HUDEP-2 (cell line): ENCODE results near the gene RBP4.
"Not testable (repeated sequence)": the region's sequence is repeated elsewhere in the genome, so short reads cannot be mapped to it uniquely, and the experiment has no call there.

ENCODE experiments used
- DNase-seq, 76 experiments: peaks; one replicate each; lab custom pipeline; 2025; ENCODE audit not compliant: unreplicated experiment in 76 of 76; lab: John Stamatoyannopoulos, UW

RBP4 gene

DNA sequence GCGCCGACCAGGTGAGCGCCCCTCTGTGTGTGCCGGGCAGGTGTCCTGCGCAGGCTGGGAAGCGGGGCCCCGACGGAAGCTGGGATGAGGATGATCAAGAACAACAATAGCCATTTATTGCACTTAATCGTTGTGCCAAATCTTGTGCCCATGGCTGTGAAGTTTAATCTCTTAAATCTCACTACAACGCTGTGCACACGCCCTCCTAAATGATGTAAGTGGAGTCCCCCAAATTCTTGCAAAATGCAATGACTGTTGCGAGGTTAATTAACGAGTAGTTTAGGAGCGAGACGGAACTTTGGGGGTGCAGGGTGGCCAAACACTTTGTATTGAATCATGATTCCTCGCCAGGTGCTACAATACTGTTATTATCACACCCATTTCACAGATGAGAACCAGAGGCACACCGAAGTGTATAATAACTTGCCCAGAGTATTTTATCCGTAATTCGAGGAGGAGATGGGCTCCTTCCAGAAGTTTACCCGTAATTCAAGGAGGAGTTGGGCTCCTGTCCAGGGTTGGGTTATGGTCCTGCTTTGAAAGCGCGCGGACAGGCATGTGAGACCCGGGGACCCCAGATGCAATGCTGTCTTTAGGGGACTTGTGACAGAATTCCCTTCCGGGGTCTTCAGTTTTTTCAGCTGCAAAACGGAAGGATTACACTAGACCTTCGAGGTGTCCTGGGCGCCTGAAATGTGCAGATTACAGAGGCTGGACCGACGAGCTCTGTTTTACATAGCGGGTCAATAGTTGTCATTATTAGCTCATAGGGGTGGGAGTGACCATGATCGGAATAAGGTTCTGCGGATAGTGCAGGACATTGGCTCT is 33.5 kb downstream of the RBP4 start:
- no peak for DNase-seq

DNA sequence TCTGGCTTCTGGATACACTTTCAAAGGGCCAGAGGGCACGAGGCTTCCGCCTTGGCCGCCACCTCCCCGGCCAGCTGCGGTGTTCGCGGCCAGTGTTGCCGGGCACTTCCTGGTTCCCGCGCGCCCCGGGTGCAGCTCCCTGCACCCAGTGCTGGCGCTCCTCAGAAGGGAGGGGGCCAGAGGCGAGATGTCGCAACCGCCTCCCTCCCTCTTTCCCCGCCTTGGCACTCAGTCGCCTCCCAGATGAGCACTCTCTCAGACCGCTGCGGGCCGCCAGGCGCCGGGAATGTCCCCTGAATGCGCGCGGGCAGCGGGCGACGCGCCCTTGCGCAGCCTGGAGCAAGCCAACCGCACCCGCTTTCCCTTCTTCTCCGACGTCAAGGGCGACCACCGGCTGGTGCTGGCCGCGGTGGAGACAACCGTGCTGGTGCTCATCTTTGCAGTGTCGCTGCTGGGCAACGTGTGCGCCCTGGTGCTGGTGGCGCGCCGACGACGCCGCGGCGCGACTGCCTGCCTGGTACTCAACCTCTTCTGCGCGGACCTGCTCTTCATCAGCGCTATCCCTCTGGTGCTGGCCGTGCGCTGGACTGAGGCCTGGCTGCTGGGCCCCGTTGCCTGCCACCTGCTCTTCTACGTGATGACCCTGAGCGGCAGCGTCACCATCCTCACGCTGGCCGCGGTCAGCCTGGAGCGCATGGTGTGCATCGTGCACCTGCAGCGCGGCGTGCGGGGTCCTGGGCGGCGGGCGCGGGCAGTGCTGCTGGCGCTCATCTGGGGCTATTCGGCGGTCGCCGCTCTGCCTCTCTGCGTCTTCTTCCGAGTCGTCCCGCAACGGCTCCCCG is 34.4 kb downstream of the RBP4 start, which contains the start of gene FFAR4:
Gene FFAR4 (plus strand): TSS at position 231 of the 842 bp plus-strand sequence. CDS start 56 bp downstream, at position 287.
- no peak for DNase-seq

- no peak for DNase-seq
Measured at GRCh38 chr10:93565446-93565845, 35.6 kb downstream of the RBP4 start.

DNA sequence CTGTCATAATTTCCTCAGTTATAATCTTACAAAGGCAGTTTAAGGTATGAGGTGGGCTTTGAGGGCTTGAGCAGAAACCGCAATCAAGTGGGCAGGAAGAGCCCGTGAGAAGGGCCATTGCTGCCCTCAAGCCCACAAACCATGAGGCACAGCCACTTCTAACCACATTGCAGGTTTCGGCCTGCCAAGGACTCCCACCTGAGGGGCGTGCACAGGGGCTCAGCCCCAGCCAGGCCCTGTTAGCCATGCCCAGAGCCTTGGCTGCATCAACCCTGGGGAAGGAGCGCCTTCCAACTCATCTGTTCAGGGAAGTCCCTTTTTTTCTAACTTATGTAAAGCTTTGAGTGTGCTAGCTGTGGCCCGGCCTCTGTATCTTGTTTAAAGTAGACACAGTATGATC is 40.5 kb downstream of the RBP4 start:
- no peak for DNase-seq

GRCh38 chr10:93559490-93559889 is 41.5 kb downstream of the RBP4 start:
- no peak for DNase-seq

DNA sequence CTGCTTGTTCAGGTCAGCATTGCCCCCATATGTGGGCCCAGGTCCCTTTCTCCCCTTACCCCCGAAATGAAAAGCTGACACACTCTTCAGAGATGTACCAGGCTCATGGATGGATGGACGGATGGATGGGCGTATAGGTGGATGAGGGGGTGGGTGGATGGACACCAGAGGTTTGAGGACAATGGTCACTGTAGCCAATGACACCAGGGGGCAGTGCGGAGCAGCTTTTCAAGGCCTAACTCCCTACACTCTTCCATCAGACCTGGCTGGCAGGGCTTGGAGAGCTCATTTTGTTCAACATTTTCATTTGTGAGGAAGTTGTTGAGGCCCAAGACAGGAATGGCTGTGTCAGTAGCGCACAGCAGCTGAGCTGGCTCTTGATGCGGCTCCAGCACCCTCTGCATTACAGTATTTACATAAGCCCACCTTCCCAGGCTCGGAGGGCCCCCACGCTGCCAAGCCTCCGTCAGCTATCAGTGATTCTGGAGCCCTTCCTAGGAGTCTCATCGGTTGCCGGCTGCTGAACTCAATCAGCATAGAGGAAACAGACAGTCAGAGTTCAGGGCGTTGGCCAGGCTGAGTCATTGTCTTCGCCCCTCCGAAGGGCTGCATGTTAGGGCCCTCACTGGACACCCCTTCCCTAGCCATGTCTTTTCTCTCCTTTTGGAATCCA is 46.1 kb downstream of the RBP4 start:
- DNase-seq, result peak in 60 of 76 experiments; percentile 2 to 74 (median 34)

DNA sequence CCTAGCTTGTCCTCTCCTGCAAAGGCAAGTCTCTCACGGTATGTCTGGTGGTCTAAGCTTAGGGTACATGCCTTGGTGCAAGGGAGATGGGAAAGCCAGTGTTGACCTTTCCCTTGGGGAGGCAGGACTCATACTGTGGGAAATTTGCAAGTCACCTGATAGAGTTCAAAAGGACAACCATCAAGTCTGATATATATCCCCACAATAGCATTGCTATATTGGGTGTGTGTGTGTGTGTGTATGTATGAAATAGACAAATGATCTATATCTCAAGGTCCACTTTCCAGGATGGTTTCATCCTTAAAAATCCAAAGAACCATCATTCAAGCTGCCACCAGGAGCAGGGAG is 46.7 kb downstream of the RBP4 start:
- DNase-seq, result no peak

DNA sequence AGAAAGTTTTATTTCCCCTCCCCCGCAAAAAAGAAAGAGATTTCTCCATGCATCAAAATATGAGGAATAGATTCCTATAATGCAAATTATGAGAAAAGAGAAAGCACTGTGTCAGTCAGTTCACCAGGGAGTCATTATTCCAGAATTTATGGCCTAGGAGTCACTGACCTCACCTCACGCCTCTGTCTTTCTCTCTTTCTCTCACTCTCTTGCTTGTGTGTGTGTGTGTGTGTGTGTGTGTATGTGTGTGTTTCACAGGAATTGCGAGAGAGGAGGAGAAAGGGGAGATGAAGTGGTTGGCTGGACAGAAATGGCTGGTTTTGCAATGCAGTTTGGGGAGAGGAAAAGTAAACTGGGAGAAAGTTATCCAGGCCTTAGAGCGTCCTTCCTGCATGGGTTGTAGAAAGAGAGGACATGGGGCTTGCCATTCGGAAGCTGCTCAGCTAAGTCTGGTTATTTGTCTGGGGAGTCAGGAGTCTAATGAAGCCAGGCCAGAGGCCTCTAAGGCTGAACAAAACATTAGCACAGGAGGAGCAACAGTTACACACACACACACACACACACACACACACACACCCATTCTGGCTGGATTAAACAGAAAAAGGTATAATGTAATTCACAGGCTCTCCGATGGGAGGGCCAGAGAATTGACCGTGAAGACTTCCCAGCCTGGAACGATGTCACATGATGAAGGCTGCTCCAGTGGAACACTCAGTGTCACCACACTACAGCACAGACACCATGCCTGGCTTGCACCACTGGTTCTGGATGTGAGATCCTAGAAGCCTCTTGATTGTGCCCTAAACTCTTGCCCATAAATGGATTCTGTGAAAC is 47.3 kb downstream of the RBP4 start:
- no peak for DNase-seq

DNA sequence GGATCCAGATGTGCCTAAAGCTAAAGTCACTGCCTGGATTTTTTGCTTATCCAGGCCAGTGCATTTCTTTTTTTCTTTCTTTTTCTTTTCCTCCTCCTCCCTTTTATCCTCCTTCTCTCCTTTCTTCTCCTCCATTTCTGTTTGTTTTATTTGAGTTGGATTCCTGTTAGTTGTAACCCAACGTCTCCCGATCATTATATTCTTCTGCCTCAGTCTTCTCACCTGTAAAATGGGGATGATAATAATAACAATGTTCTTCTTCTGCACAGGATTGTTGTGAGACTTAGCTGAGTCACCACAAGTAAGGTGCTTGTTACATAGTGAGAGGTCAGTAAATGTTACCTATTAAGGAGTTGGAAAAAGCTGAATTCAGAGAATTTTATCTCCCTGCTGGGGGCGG is 48.3 kb downstream of the RBP4 start:
- no peak for DNase-seq

GRCh38 chr10:93550606-93551005 is 50.4 kb downstream of the RBP4 start:
- DNase-seq, result no peak

DNA sequence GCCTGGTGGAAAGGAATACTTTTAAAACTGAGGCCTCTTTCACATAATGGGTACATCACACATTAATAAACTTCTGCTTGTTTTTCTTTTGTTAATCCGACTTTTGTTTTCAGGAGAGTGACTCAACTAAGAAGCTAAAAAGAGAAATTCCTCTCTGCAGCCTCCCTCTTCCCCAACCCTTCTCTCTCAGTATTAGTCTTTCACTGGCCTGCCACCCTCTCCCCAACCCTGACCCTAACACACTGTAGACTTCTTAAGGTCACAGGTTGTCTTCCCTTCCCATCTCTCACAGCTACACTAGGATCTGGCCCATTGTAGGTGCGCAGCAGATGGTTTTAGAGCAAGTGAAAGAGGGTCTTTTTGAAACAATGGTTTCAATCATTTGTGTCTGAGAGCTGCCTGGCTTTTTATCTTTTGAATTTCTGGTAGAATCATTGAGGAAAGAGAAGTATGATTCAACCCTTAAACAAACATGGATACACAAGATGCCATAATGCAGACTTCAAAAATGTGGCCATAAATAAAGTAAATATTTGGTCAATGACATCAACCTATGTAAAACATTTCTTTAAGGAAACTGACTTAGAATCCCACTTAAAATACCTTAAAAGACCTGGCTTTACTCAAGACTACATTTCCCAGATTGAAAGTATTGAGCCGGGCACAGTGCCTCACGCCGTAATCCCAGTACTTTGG is 52.5 kb downstream of the RBP4 start:
- DNase-seq, result no peak

- no peak for DNase-seq
Measured at GRCh38 chr10:93547522-93547921, 53.5 kb downstream of the RBP4 start.

GRCh38 chr10:93546995-93547394 is 54.0 kb downstream of the RBP4 start:
- not testable (repeated sequence) for DNase-seq

DNA sequence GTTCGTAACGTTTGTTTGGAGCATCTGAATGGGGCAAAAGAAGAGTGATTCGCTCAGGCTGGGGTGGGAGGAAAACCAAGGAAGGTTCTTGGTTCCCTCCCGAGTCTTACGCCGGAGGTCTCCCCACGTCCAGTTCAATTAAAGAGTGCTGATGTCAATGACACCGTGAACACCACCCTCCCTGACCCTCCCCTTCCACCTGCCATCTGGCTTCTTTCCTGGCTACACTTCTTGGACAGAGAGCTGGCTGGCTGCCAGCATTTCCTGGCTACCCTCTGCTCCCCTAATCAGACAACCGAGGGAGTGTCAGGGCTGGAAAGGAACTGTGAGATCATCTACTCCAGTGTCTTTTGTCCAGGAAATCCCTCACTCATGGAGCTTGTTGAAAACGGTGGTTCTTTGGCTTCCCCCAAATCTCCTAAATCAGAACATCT is 58.7 kb downstream of the RBP4 start:
- DNase-seq, result no peak
